ENCODE data around the gene MAJIN.

Gene MAJIN

GRCh38 chr11:64892411-64892831, 79.5 kb downstream of the MAJIN start:
- no peak for DNase-seq (ENCODE audit: low spot score)

GRCh38 chr11:64891880-64892279, 80.0 kb downstream of the MAJIN start:
- DNase-seq (ENCODE audit: low spot score) = no peak

- DNase-seq (ENCODE audit: low spot score) = no peak
These were observed 80.6 kb downstream of the MAJIN start for GRCh38 chr11:64891215-64891848.

GRCh38 chr11:64890522-64890939, 81.4 kb downstream of the MAJIN start:
- DNase-seq (ENCODE audit: low spot score) = no peak

- DNase-seq (ENCODE audit: low spot score) = no peak
These were observed 83.0 kb downstream of the MAJIN start for GRCh38 chr11:64888729-64889511.

- no peak for DNase-seq (ENCODE audit: low spot score)
These were observed 83.5 kb downstream of the MAJIN start for GRCh38 chr11:64888406-64888728.

Data from germinal center (tissue), 1 donor.